ENCODE results near the gene CD4. TPM values are rescaled to one million over a fixed set of nuclear protein-coding genes. Genes with fewer than 3 reads are reported as not detected.

The CD4 gene
- total RNA-seq, 4 donors from 2014 or later: 1.8 to 12.9 (median 3.8) TPM

- ATAC-seq (no peak), DNase-seq (no peak)
- Histone ChIP-seq H3K4me1 (no peaks in the 10 kb centered on the region), H3K9me3 (no peaks in the 10 kb centered on the region), H3K27me3 (no peaks in the 10 kb centered on the region), H3K36me3 (no peaks in the 10 kb centered on the region), H3K4me3 (no peak overlapping the region), H3K27ac (no peak overlapping the region)
- intact Hi-C loops (cut with DNase I; ENCODE audit: low total_unique reads): no loop called here
- in situ Hi-C loops (cut with MboI; ENCODE audit: low sequenced_read_pairs in 4 of 4): no loop called here
- no peak for TF ChIP-seq CTCF (IDR thresholded peaks at IDR 0.05 in 4 of 5, conservative IDR thresholded peaks at IDR 0.05 in 1 of 5)
- no peak for TF ChIP-seq POLR2A (IDR thresholded peaks at IDR 0.05)
These were observed 48.2 kb downstream of the CD4 start for GRCh38 chr12:6837370-6838060.

- in situ Hi-C loops (cut with MboI; ENCODE audit: low sequenced_read_pairs in 4 of 4) (no loop called here), intact Hi-C loops (cut with DNase I; ENCODE audit: low total_unique reads) (no loop called here)
- no peak for TF ChIP-seq CTCF (IDR thresholded peaks at IDR 0.05 in 4 of 5, conservative IDR thresholded peaks at IDR 0.05 in 1 of 5)
- no peak for TF ChIP-seq POLR2A (IDR thresholded peaks at IDR 0.05)
- H3K36me3 ChIP-seq: no peaks in the 10 kb centered on the region
- DNase-seq (no peak), ATAC-seq (no peak)
- no peaks in the 10 kb centered on the region for H3K4me1 ChIP-seq
- no peaks in the 10 kb centered on the region for H3K27me3 ChIP-seq
- no peak overlapping the region for H3K27ac ChIP-seq
- H3K4me3 ChIP-seq: no peak overlapping the region
- no peaks in the 10 kb centered on the region for H3K9me3 ChIP-seq
These were observed 49.5 kb downstream of the CD4 start for GRCh38 chr12:6838854-6839253.

- Histone ChIP-seq H3K36me3 (no peaks in the 10 kb centered on the region), H3K9me3 (no peaks in the 10 kb centered on the region), H3K4me1 (no peaks in the 10 kb centered on the region), H3K27me3 (no peaks in the 10 kb centered on the region), H3K27ac (no peak overlapping the region), H3K4me3 (no peak overlapping the region)
- in situ Hi-C loops (cut with MboI; ENCODE audit: low sequenced_read_pairs in 4 of 4): loop anchor here in 1 of 4 donors (10.0 kb wide), 1 partner anchor 105 kb away; no protein-coding TSS in a partner anchor
- intact Hi-C loops (cut with DNase I; ENCODE audit: low total_unique reads): no loop called here
- no peak for ATAC-seq
- TF ChIP-seq CTCF (IDR thresholded peaks at IDR 0.05 in 4 of 5, conservative IDR thresholded peaks at IDR 0.05 in 1 of 5): no peak
- no peak for TF ChIP-seq POLR2A (IDR thresholded peaks at IDR 0.05)
- DNase-seq: no peak
These were observed 50.3 kb downstream of the CD4 start for GRCh38 chr12:6839482-6840201.

GRCh38 chr12:6840330-6840729 is 51.0 kb downstream of the CD4 start:
- H3K4me1 ChIP-seq: no peaks in the 10 kb centered on the region
- no peaks in the 10 kb centered on the region for H3K27me3 ChIP-seq
- no peak for DNase-seq
- no peaks in the 10 kb centered on the region for H3K36me3 ChIP-seq
- intact Hi-C loops (cut with DNase I; ENCODE audit: low total_unique reads) (no loop called here), in situ Hi-C loops (cut with MboI; ENCODE audit: low sequenced_read_pairs in 4 of 4) (loop anchor here in 1 of 4 donors (10.0 kb wide), 1 partner anchor 106 kb away; no protein-coding TSS in a partner anchor)
- no peak for TF ChIP-seq POLR2A (IDR thresholded peaks at IDR 0.05)
- no peak for TF ChIP-seq CTCF (IDR thresholded peaks at IDR 0.05 in 4 of 5, conservative IDR thresholded peaks at IDR 0.05 in 1 of 5)
- no peak overlapping the region for H3K27ac ChIP-seq
- ATAC-seq: no peak
- no peak overlapping the region for H3K4me3 ChIP-seq
- no peaks in the 10 kb centered on the region for H3K9me3 ChIP-seq
